PFSK-1 (cell line): ENCODE measurements around the gene DNM1.

Experiments
- FOXP2 ChIP-seq: optimal IDR thresholded peaks from 2 replicates; pipeline ENCODE3; 2011; ENCODE audit warnings: borderline replicate concordance, control low read depth, inconsistent platforms; ENCODE audit not compliant: insufficient read depth; ENCODE audit errors: extremely low read length, extremely low read depth
- POLR2AphosphoS5 ChIP-seq: IDR thresholded peaks from 2 replicates; pipeline ENCODE4 v1.6.1; 2012; ENCODE audit warnings: low read depth, mild to moderate bottlenecking, control low read depth, low read length, moderate library complexity
- SIN3A ChIP-seq: IDR thresholded peaks from 2 replicates; pipeline ENCODE4 v1.6.1; 2012; ENCODE audit warnings: mild to moderate bottlenecking, low read length, moderate library complexity, borderline replicate concordance; ENCODE audit not compliant: insufficient read depth
- TAF1 ChIP-seq: IDR thresholded peaks from 2 replicates; pipeline ENCODE4 v1.6.1; 2012; ENCODE audit warnings: low read length, control low read depth, borderline replicate concordance; ENCODE audit not compliant: insufficient read depth
- TF ChIP-seq, protein P1 (sequence below), 2 experiments: IDR thresholded peaks; 2 replicates each; pipeline versions ENCODE4 v1.6.1 to v1.8.0; 2011 to 2012; ENCODE audit warnings: low read depth in 2 of 2, low read length in 2 of 2, control low read depth in 1 of 2, inconsistent platforms in 1 of 2, mild to moderate bottlenecking in 1 of 2, moderate library complexity in 1 of 2; ENCODE audit not compliant: insufficient read depth in 1 of 2

DNM1 gene

DNA sequence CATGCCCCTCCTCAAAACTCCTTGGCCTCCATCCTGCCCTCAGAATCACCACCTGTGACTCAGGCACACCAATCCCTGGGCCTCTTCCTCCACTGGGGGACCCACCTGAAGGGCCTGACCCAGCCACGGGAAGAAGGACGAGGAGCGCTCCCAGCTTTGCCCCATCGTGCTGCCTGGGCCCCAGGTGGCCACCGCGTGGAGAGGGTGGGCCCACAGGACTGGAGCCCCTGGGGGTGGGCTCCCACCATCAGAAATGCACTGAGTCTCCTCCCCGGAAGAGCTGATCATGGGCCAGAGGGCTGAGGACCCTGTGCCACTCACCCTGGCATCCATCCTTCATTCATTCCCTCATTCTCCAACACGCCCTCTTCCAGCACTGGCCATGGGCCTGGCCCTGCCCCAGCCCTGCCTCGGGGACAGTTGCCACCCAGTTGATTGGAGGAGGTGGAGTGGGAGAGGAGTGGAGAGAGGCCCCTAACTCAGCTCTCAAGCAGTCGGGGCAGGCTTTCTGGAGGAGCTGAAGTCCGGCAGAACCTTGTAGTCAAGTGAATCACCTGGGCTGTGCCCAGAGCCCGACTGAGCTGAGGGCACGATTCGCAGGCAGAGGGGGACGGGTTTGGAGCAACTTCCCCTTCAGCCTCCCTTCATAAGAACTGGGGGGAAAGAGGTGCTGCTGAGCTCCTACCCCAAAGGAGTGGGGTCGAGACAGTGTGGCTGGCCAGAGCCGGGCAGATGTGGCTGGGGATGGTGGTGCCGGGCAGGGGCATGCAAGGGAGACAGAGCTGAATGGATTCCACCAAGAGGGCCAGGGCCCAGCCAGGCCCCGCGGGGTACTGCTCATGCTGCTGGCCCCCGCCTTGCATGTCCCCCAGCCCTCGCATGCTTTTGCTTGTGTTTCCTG lies 29.6 kb downstream of the DNM1 start:
- TF ChIP-seq SIN3A (no peak), TAF1 (no peak), FOXP2 (no peak), POLR2AphosphoS5 (no peak; the same call in 1 of the 2 replicates)
- TF ChIP-seq, protein P1, sequence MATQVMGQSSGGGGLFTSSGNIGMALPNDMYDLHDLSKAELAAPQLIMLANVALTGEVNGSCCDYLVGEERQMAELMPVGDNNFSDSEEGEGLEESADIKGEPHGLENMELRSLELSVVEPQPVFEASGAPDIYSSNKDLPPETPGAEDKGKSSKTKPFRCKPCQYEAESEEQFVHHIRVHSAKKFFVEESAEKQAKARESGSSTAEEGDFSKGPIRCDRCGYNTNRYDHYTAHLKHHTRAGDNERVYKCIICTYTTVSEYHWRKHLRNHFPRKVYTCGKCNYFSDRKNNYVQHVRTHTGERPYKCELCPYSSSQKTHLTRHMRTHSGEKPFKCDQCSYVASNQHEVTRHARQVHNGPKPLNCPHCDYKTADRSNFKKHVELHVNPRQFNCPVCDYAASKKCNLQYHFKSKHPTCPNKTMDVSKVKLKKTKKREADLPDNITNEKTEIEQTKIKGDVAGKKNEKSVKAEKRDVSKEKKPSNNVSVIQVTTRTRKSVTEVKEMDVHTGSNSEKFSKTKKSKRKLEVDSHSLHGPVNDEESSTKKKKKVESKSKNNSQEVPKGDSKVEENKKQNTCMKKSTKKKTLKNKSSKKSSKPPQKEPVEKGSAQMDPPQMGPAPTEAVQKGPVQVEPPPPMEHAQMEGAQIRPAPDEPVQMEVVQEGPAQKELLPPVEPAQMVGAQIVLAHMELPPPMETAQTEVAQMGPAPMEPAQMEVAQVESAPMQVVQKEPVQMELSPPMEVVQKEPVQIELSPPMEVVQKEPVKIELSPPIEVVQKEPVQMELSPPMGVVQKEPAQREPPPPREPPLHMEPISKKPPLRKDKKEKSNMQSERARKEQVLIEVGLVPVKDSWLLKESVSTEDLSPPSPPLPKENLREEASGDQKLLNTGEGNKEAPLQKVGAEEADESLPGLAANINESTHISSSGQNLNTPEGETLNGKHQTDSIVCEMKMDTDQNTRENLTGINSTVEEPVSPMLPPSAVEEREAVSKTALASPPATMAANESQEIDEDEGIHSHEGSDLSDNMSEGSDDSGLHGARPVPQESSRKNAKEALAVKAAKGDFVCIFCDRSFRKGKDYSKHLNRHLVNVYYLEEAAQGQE (IDR thresholded peaks at IDR 0.05; ENCODE audit: insufficient read depth in 1 of 2, low read depth in 2 of 2, low read length in 2 of 2), result no peak

DNA sequence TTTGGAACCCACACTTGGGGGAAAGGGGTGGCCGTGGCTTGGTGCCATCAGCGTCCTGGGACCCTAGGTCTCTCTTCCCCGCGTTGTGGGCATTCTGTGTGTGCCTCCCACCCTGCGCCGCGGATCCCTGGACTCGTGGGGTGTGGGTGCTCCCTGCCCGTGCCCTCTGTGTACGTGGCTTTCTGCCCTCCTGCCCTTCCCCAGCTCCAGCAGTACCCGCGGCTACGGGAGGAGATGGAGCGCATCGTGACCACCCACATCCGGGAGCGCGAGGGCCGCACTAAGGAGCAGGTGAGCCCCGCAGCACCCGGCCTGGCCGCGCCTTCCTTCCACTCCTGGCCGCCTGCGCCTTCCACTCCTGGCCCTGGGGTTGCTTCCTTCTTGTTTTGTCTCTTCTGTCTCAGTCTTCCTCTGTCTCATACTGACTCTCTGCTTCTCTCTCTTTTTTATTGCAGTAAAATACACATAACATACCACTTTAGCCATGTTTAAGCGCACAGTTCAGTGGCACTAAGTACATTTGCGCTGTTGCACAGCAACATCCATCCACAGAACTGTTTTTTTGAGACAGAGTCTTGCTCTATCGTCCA lies 30.7 kb downstream of the DNM1 start:
- TF ChIP-seq TAF1 (no peak), FOXP2 (no peak)

DNA sequence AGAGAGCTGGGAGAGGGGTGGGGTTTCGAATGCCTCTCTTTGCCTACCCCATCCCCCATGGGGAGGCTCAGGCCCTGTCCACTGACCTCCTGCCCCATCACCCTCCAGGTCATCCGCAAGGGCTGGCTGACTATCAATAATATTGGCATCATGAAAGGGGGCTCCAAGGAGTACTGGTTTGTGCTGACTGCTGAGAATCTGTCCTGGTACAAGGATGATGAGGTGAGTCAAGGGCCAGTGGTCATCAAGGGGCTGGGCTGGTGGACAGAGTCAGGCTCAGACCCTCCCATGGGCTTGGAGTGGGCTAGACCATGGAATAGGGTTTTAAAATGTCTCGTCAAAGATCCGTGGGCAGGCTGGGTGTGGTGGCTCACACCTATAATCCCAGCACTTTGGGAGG lies 38.9 kb downstream of the DNM1 start:
- TF ChIP-seq TAF1 (no peak), POLR2AphosphoS5 (no peak), SIN3A (no peak), FOXP2 (no peak)
- TF ChIP-seq, protein P1 (IDR thresholded peaks at IDR 0.05; ENCODE audit: insufficient read depth in 1 of 2, low read depth in 2 of 2, low read length in 2 of 2), result no peak

DNA sequence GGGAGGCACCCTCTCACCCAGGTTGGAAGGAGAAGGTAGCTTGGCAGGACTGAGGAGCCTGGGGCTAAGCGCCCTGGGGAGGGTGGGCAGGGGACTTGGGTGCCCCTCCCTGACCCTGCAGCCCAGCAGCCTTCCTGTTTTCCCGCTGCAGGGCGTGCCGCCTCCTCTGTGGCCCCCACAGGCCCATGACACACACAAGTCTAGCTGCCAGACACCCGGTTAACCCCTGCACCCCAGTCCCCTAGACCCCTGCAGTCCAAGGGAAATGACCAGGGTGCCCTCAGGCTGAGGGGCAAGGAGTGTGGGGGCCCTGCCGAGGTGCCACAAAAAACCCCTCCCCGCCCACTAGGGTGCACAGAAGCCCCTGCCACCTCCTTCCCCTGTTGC lies 39.6 kb downstream of the DNM1 start:
- TF ChIP-seq SIN3A, result no peak
- TF ChIP-seq POLR2AphosphoS5, result no peak
- TF ChIP-seq FOXP2, result no peak
- no peak for TF ChIP-seq TAF1
- TF ChIP-seq, protein P1 (IDR thresholded peaks at IDR 0.05; ENCODE audit: insufficient read depth in 1 of 2, low read depth in 2 of 2, low read length in 2 of 2), result no peak

DNA sequence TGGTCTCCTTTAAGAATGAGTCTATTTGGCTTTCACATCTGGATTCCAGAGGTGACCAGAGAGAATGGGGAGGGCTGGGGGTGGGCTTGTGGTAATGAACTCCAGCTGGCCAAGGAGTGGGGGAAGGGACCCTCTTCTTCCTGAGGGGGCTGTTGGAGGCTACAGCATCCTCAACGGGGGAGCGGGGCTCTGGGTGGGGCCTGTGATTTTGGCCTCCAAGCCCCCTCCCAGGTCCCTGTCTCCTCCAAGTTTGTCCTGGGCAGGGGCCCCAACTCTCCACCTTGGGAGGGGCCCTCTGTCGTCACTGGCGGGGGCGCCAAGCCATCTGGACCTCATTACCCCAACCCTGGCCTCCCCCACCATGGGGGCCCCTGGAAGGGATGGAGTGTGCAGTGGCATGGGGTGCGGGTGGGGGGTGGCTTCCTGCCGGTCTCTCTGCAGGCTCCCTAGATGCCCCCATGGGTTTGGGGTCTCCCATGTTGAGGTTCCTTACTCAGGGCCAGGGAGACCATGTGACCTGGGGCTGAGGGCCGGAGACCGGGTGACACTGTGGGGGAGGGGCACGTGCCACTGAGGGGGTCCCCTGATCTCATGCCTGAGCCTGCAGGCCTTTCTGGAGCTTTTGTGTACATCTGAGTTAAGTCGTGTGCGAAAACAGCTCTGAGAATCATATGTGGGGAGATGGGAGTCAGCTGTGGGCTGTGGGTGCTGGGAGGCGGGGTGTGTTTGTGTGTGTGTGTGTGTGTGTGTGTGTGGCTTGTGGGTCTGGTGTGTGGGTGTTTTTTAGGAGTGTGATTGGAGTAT lies 40.2 kb downstream of the DNM1 start:
- TF ChIP-seq FOXP2 (no peak), TAF1 (no peak), SIN3A (no peak), POLR2AphosphoS5 (no peak)
- TF ChIP-seq, protein P1 (IDR thresholded peaks at IDR 0.05; ENCODE audit: insufficient read depth in 1 of 2, low read depth in 2 of 2, low read length in 2 of 2), result no peak
